ENCODE data around the gene SLIT3.

- TF ChIP-seq, protein P1, sequence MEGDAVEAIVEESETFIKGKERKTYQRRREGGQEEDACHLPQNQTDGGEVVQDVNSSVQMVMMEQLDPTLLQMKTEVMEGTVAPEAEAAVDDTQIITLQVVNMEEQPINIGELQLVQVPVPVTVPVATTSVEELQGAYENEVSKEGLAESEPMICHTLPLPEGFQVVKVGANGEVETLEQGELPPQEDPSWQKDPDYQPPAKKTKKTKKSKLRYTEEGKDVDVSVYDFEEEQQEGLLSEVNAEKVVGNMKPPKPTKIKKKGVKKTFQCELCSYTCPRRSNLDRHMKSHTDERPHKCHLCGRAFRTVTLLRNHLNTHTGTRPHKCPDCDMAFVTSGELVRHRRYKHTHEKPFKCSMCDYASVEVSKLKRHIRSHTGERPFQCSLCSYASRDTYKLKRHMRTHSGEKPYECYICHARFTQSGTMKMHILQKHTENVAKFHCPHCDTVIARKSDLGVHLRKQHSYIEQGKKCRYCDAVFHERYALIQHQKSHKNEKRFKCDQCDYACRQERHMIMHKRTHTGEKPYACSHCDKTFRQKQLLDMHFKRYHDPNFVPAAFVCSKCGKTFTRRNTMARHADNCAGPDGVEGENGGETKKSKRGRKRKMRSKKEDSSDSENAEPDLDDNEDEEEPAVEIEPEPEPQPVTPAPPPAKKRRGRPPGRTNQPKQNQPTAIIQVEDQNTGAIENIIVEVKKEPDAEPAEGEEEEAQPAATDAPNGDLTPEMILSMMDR (conservative IDR thresholded peaks at IDR 0.05) = no peak
- TF ChIP-seq EZH2 (IDR thresholded peaks at IDR 0.05; ENCODE audit: low read depth) = no peak
Observed at GRCh38 chr5:169196059-169196458, 104.9 kb downstream of the SLIT3 start.

Measured in PC-9 (cell line).